IMR-90 (cell line): ENCODE data around the gene TMEM247.

ENCODE experiments used
- BHLHE40 ChIP-seq: fragments of 150-350 bp; IDR thresholded peaks from 2 replicates; pipeline ENCODE4 v1.6.1; 2016; ENCODE audit warnings: mild to moderate bottlenecking, low read depth, low read length
- CEBPB ChIP-seq: IDR thresholded peaks from 2 replicates; pipeline ENCODE4 v1.6.1; 2012; ENCODE audit warnings: low read depth, low read length, improper control_type of control experiment
- CHD1 ChIP-seq: IDR thresholded peaks from 2 replicates; pipeline ENCODE4 v1.6.1; 2012; ENCODE audit warnings: low read depth, low read length, improper control_type of control experiment
- CTCF ChIP-seq: conservative IDR thresholded peaks from 2 replicates; pipeline ENCODE4 v1.5.1; 2012; ENCODE audit warnings: mild to moderate bottlenecking, low read depth, low read length, improper control_type of control experiment
- ELK1 ChIP-seq: fragments of 150-350 bp; IDR thresholded peaks from 2 replicates; pipeline ENCODE4 v1.6.1; 2016; ENCODE audit warnings: low read depth, mild to moderate bottlenecking, low read length, moderate library complexity, borderline replicate concordance
- FOS ChIP-seq: fragments of 150-350 bp; IDR thresholded peaks from 2 replicates; pipeline ENCODE4 v1.6.1; 2016; ENCODE audit warnings: low read depth, low read length
- MAFK ChIP-seq: IDR thresholded peaks from 2 replicates; pipeline ENCODE4 v1.6.1; 2012; ENCODE audit warnings: low read depth, low read length, improper control_type of control experiment
- MAZ ChIP-seq: IDR thresholded peaks from 2 replicates; pipeline ENCODE4 v1.6.1; 2012; ENCODE audit warnings: low read depth, mild to moderate bottlenecking, low read length, improper control_type of control experiment, moderate library complexity, borderline replicate concordance
- POLR2A ChIP-seq: IDR thresholded peaks from 2 replicates; pipeline ENCODE4 v1.6.1; 2012; ENCODE audit warnings: mild to moderate bottlenecking, low read depth, low read length
- RAD21 ChIP-seq: IDR thresholded peaks from 2 replicates; pipeline ENCODE4 v1.6.1; 2012; ENCODE audit warnings: low read length, improper control_type of control experiment
- RFX5 ChIP-seq: IDR thresholded peaks from 2 replicates; pipeline ENCODE4 v1.8.0; 2012; ENCODE audit warnings: low read depth, mild to moderate bottlenecking, low read length, moderate library complexity
- USF2 ChIP-seq: fragments of 150-350 bp; IDR thresholded peaks from 2 replicates; pipeline ENCODE4 v1.6.1; 2017; ENCODE audit warnings: mild to moderate bottlenecking, antibody characterized with exemption, low read length, low read depth

- TF ChIP-seq CTCF (no peak), FOS (no peak), MAFK (no peak), USF2 (peak; percentile 51; the same call in 1 of the 2 replicates), POLR2A (no peak), CEBPB (peak; percentile 83), CHD1 (no peak), RFX5 (no peak), MAZ (no peak), ELK1 (no peak), BHLHE40 (no peak), RAD21 (no peak)
These were observed 47.7 kb upstream of the TMEM247 start for GRCh38 chr2:46431481-46432235.
